DND-41 (cell line): ENCODE results near the gene CLMP.

ENCODE experiments used
- EZH2 ChIP-seq: IDR thresholded peaks from 3 replicates; pipeline ENCODE4 v1.6.1; 2012; ENCODE audit warnings: borderline replicate concordance, low read depth, mild to moderate bottlenecking, moderate library complexity, low read length, inconsistent platforms; ENCODE audit not compliant: severe bottlenecking
- TF ChIP-seq, protein P1 (sequence below): IDR thresholded peaks from 2 replicates; pipeline ENCODE4 v1.5.1; 2012; ENCODE audit warnings: borderline replicate concordance, low read length, moderate library complexity, mild to moderate bottlenecking; ENCODE audit not compliant: poor library complexity, severe bottlenecking; ENCODE audit errors: extremely low read depth

DNA sequence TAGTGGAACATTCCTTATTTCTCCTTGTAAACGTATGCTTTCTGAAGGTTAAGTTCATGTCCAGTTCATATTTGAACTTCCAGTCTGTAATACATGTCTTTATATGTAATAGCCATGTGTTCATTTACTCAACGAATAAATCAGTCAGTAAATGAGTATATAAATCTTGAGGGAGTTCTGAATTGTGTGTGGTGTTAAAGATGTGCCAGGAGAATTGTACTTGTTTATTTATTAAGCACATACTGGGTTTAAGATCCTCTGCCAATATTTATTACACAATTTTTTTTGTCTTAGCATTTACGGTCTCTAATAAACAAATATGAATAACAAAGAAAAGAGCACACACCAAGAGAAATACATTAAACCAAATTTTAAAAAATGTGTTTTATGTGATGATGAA, 26.5 kb upstream of the CLMP start:
- TF ChIP-seq, protein P1, sequence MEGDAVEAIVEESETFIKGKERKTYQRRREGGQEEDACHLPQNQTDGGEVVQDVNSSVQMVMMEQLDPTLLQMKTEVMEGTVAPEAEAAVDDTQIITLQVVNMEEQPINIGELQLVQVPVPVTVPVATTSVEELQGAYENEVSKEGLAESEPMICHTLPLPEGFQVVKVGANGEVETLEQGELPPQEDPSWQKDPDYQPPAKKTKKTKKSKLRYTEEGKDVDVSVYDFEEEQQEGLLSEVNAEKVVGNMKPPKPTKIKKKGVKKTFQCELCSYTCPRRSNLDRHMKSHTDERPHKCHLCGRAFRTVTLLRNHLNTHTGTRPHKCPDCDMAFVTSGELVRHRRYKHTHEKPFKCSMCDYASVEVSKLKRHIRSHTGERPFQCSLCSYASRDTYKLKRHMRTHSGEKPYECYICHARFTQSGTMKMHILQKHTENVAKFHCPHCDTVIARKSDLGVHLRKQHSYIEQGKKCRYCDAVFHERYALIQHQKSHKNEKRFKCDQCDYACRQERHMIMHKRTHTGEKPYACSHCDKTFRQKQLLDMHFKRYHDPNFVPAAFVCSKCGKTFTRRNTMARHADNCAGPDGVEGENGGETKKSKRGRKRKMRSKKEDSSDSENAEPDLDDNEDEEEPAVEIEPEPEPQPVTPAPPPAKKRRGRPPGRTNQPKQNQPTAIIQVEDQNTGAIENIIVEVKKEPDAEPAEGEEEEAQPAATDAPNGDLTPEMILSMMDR, result no peak
- no peak for TF ChIP-seq EZH2
